Stimulated activated CD4-positive, alpha-beta T cell treated with anti-CD3 and anti-CD28 coated beads, Interleukin-12 subunit alpha, Interleukin-12 subunit beta, amount 100 ng/mL, for 24 hours (primary cell): ENCODE data around the gene GSPT1.

Source experiments
- DNase-seq, 2 experiments: peaks; one replicate each; pipeline ENCODE4 v3.0.0-alpha.2; 2020; ENCODE audit warnings: low read depth in 2 of 2

Gene GSPT1

DNA sequence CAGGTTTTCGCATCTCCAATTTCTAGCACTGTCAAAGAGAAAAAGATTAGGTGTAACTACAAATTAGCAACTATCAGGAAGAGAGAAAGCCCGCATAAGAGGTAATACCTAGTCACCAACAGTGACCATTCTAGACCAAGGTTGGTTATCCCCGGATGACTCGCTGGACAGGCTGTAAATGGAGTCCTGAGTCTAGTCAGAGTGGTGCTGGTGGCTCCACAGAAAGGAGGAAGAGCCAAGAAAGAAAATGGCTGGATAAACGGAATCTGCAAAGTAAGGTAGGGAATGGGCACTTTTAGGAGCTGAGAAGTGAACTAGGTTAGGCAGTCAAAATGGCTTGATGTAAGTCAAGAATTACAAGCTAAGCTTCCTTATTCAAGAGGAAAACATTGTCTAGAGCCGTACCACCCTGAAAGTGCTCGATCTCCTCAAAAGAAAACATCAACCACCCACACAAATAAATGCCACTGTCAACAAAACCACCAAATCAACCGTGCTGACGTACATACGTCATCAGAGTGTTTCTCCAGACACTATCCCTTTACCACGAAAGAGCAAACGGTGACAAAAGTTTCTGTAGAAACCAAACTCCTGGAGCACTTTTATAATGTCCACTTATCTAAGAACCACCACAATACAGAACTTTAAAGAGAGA lies 2.2 kb downstream of the GSPT1 start:
- no peak for DNase-seq

DNA sequence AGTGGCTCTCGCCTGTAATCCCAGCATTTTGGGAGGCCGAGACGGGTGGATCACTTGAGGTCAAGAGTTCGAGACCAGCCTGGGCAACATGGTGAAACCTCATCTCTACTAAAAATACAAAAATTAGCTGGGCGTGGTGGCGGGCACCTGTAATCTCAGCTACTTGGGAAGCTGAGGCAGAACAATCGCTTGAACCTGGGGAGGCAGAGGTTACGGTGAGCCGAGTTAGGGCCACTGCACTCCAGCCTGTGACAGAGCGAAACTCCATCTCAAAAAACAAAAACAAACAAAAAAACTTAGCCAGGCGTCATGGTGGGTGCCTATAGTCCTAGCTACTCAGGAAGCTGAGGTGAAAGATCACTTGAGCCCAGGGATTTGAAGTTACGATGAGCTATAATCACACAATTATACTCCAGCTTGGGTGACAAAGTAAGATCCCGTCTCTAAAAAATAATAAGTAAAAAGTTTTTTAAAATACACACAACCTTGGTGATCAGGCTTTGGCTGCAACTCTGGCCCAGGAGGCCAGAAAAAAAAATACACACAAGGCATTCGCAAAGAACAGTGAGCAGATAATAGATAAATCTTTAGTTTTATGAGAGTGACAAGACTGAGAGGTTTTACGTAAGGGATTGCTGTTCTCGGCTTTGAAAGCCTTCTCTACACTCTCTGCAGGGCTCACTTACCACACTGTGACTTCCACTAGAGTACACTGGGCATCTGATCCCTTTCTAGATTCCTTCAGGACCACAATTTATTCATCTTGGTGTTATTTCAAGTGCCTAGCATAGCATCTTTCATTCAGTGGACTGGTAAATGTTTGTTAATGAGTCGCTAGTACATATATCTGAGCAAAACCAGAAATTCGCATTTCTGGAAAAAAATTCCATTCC lies 5.9 kb downstream of the GSPT1 start:
- DNase-seq: no peak

DNA sequence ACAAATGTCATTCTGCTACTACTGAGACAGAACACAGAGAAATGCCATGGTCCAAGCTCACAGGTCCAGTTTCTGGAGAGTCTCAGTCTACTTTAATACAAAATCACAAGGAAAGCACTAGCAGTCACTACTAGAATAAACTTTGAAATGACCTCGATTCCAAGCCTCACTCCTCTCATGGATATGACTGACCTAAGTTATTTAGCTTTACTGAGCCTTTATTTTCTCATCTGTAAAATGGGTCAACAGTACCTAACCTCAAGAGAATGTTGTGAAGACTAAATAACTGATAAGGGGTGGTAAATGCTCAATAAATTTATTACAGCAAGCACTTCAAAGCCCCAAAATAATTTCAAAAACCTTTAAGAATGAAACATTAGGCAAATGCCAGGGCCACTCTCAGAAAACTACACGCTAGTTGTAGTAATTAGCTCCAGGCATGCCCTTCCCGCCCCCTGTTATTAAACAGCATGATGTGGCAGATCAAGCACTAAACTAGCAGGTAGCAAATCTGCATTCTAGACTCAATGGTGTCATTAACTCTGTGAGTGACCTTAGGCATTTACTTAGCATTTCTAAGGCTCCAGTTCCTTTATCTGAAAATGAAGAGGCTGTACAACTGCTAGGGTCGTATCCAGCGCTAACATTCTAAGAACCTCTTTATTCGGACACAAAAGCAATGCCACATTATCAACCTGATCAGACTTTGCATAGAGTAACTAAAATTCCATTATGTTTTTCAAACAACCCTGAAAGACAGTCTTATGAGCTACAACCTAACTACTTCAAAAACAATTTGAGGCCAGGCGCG lies 8.4 kb downstream of the GSPT1 start:
- no peak for DNase-seq

DNA sequence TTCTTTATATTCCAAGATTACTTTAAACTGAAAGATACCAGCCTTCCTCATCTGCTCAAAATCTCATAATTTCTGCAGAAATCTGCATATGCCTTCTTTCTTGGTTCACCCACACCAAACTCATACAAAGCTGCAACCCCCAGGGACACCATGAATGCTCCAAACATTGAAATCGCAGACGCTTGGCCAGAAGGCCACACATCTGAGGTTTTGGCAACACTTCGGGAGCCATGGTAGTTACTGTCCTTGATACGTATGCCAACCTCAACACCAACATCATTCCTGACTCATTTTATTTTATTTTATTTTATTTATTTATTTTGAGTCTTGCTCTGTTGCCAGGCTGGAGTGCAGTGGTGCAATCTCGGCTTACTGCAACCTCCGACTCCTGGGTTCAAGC lies 11.8 kb downstream of the GSPT1 start:
- no peak for DNase-seq

DNA sequence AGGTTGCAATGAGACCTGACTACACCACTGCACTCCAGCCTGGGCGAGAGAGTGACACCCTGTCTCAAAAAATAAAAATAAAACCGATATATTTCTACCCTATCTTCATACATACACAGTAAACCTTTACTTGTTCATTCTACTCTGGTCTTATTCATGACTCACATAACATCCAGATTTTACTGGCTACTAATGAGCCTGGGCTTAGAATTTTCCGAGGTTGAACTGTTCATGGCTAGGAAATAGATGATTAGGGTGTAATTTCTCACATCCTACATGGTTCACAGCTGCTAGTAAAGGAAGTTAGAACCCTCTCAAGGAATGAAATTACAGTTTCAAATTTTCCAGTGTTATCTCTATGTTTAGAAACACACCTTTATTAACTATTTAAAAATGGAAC lies 14.7 kb downstream of the GSPT1 start:
- no peak for DNase-seq

DNA sequence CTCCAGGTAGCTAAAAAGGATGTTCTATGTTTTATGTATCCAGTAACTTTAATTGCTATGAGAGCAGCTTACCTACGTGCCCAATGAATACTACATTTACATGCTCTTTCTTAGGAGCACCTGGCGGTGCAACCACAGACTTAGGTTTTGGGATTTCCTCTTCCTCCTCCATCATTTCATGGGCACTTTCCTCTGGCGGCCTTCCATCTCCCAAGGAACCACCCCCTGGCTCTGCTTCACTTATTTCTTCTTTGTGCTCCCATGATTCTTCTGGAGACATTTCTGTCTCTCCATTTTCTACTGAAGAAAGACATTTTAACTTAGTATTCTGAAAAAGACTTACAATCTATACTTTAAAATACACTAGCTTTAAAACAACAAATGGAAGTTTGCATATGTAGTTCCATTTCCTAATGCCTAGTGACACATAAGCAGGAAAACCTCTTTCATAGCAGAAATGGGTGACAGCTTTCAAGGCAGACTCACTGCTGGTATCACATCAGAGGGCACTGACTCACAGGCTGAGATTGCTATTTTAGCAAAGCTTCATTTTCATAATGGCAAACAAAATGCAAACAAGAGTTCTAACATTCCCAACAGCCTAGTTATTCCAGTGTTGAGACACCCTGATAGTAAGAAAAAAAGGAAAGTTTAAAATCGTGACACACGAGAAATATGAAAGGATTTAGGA lies 19.1 kb downstream of the GSPT1 start:
- no peak for DNase-seq

DNA sequence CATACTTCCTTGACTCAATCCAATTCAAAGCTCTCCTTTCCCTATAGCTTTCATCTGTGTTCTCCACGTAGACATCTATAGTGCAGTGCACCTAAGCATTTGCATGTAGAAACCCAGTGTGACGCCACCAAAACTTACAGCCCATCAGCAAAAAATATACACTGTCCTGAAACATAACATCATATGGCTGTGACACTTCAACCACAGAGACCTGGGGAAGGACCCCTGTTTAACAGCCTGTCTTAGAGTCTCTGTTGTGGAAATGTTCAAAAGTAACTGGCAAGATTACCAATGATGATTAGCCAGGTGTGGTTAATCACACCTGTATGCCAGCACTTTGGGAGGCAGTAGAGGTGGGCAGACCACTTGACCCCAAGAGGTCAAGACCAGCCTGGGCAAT lies 22.2 kb downstream of the GSPT1 start:
- no peak for DNase-seq

DNA sequence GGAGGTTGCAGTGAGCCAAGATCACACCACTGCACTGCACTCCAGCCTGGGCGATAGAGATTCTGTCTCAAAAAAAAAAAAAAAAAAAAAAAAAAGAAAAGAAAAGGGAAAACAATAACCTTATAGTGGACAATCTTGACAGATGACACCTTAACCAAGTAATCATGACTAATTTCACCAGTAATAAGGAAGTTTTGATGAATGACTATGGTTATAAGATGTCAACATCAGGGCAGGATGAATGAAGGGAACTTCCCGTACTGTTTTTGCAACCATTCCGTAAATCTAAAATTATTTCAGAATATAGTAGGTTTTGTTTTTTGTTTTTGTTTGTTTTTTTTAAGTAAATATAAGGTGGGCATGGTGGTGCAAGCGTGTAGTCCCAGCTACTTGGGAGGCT lies 23.0 kb downstream of the GSPT1 start:
- DNase-seq: no peak

DNA sequence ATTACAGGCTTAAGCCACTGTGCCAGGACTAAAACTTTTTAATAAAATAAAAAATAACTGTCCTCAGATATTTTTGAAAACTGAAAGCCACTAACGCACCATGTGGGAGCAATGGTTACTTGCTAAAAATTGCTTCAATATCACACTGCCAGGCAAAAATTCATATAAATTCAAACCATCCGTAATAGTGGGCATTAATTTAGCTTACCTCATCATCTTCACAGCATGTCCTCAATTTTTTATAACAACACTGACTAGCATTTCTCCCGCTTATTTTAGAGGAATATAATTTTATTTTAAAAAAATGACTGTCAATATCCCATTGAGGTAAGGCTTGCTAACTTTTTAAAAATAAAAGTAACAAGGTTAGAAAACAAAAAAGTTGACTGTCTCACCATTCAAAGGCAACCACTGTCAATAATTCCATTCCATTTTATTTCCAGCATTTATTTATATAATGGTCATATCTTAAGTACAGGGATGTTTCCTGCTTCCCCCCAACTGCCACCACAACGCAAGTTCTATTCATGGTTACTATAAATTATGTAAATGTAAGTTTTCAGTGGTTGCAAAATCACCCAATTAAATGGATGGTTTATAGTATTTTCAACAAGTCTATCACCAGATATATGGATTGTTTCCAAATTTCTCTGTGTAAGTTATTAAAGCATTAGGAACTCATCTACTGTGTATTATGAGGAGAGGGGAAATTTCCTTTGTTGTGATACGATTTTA lies 25.4 kb downstream of the GSPT1 start:
- no peak for DNase-seq

DNA sequence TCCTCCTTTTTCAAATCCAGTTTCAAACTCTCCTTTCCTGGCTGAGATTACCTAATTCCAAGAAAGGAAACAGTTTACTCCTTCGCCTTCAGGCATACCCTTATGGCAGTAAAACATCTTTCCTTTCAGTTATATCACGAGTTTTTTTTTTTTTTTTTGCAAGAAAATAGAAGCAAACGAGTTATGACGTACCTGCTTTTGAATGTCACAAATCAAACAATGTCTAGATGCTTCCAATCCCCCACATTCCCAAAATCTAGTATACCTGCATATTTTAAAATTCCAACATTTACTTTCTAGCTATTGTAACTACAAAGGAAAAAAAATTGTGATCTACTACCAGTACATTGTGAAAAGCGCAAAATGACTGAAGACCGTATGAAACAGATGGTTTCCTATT lies 28.9 kb downstream of the GSPT1 start:
- DNase-seq: no peak

DNA sequence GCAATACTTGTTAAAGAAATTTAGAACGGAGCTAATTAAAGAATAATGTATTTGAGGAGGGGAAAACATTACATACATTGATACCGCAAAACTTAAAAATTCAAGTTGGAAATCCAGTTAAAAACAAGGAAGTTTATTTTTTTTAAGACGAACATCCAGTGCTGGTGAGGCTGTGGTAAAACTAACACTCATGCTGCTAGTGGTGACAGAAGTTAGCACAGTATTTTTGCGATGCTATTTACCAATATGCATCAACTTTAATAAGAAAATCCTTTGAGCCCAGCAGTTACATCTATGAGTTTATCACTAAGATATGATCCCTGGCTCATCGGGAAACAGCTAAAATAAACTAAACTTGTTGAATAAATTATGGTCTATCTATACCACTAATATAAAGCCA lies 31.7 kb downstream of the GSPT1 start:
- no peak for DNase-seq

DNA sequence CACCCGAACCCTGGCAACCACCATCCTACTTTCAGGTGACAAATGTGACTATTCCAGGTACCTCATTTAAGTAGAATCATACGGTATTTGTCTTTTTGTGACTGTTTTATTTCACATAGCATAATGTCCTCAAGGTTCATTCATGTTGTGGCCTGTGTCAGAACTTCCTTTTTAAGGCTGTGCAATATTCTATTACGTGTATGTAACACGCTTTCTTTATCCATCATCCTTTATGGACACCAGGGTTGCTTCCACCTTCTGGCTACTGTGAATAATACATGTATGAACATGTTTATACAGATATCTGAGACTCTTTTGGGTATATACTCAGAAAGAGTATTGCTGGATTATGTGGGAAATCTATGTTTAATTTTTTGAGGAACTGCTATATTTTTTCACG lies 35.7 kb downstream of the GSPT1 start:
- DNase-seq: no peak

DNA sequence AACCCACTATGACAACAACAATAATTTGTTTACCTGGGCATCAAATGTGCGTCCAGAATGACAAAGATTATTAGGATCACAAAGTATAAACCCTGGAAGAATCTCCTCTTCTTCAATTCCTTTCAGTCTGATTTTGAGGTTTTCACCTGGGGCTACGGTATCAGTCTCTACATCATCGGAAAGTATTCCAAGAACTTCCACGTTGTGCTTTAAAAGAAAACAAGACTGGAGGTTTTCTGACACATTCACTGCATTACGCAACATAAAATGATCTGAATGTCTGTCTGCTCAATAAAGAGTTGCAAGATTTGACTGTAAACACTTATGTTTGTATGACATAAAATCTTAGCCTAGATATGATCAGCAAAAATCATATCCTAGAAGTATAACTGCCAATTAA lies 38.4 kb downstream of the GSPT1 start:
- DNase-seq: no peak

DNA sequence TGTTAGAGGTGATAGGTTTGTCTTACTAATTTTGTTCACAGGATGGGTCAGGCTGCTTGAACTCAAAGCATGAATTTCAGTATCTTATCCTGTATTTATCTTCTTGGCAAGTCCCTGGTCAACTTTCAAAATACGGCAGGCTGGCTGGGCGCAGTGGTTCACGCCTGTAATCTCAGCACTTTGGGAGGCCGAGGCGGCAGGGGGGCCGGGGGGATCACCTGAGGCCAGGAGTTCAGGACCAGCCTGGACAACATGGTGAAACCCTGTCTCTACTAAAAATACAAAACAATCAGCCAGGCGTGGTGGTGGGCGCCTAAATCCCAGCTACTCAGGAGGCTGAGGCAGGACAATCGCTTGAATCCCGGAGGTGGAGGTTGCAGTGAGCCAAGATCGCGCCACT lies 39.5 kb downstream of the GSPT1 start:
- DNase-seq: no peak

DNA sequence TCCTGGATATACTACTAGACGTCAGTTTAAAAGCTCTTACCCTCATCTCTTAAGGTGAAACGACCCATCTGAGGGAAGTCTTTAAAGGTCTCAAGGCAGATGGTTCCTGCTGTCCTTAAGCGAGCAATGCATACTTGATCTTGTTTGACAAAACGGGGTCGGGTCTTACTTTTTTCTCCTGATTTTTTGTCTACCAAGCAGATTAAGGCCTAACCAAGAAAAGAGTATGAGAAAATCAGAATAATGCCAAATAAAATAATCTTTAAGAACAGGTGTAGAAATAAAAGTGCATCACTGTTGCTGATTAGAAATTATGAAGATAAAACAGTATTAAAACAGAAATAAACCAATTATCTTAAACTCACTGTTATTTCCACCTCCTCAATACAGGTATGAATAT lies 40.0 kb downstream of the GSPT1 start:
- DNase-seq: no peak

DNA sequence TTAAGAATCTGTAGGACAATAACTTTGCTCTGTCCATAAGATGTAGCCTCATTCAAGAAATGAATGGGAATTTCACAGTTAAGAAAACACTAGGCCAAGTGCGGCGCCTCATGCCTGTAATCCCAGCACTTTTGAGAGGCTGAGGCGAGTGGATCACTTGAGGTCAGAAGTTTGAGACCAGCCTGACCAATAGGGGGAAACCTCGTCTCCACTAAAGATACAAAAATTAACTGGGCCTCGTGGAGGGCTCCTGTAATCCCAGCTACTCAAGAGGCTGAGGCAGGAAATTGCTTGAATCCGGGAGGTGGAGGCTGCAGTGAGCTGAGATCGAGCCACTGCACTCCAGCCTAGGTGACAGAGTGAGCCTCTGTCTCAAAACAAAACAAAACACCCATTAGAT lies 44.6 kb downstream of the GSPT1 start:
- no peak for DNase-seq

DNA sequence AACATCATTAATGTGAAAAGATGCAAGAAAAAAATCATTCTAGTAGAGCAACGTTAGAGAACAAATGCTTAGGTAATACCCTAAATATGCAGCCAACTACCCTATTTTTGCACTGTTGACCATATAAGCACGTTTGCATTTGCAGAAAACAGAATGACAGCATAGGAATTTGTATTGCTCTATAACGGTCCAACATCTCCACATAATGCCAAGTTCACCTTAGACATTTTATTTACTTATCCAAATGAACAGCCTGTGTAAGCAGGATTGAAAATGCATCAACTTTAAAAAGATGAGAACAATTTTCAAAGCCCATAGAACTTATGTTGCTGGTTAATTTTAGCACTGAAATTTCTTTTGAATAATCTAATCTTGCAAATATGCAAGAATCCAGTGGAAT lies 45.4 kb downstream of the GSPT1 start:
- DNase-seq: no peak

DNA sequence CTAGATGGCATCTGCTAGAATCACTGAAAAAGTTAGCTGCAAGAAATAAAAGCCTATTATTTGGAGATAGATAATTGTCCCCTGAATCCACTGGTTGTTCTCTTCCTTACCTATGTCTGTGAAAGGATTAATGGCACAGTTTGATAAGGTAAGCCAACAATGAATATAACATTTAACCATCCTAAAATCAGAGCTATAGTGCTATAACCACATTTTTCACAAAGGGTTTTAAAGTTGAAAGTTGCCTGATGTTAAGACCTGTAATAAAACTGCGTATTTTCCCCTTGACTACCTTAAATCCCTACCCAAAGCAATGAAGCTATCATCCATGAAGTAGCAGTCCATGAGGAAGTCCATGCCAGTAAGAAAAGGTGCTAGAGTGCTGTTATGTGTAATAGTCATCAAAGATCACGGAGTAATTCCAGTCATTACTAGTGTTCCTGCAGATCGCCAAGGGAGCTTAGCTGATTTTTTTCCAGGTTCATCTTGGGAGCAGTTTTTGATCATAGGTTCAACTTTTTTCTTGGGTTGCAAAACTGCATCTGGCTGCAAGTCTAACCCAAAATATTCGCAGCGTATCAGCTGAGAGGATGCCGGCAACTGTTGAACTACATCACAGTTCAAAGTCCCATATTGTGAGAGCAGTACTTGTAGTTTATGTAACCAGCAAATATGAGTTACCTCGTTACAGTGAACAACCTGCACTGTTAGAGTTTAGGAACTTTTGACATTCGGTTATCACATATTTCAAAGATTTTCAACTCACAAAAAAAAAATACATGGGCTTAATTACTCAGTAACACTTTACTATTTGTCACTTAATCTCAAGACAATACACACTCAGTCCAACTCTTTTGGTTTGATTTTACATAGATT lies 46.2 kb downstream of the GSPT1 start:
- no peak for DNase-seq

DNA sequence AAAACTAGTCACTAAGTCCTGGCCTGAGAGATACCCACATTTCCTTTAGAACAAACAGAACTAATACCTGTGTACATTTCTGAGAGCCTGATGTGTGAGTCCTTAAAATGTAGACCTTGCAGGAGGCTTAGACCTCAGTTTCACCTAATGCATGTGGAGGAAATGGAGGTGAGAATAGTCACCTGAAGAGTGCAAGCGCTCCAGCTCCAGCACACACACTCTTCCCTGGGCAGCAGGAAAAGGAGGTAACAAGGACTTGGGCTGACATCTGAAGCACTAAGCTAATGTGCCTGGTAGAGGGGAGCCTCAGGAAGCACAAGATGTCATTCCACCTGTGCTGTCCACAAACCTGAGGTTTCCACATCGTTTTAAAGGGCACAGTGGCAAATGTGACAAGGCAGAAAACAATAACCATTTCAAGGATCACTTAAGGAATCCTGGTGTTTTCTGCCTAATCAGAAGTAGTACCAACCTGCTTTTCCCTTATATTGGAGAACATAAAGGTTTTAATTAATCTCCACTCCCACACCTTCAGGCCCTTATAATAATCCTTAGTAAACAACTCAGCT lies 47.3 kb downstream of the GSPT1 start:
- DNase-seq: no peak

DNA sequence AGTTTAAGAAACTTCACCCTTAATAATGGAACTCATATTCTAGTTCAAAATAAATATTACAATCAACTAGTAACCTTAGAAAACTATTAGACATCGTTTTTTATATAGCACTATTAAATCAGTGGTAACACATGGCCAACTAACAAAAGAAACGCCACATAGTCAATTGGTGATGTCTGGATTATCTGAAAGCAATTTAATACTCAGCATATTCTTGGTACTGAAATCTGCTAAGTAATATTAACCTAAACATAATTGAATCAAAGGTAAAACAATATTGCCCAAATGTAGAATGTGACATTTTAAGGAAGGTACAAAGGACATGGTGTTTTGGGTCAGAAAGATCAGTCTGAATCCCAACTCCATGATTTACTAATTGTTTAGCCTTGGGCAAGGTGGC lies 53.3 kb downstream of the GSPT1 start:
- DNase-seq: no peak
